Measurements from ENCODE around the gene ZP2.
"Not testable (repeated sequence)": the region's sequence is repeated elsewhere in the genome, so short reads cannot be mapped to it uniquely, and the experiment has no call there.

Gene ZP2

GRCh38 chr16:21190599-21190998, 20.8 kb downstream of the ZP2 start:
- H3K4me3 ChIP-seq (ENCODE audit: low read length), result no peak overlapping the region
- H3K9me3 ChIP-seq (replicated peaks; ENCODE audit: low read length), result no peaks in the 10 kb centered on the region
- H3K9ac ChIP-seq (ENCODE audit: low read depth, low read length), result no peak overlapping the region
- H3K4me1 ChIP-seq (ENCODE audit: control insufficient read depth, insufficient read depth, low read length), result peaks cover 21% of the 10 kb centered on the region
- no peaks in the 10 kb centered on the region for H3K36me3 ChIP-seq (ENCODE audit: insufficient read depth, low read length)
- no peak overlapping the region for H3K4me2 ChIP-seq (ENCODE audit: low read length)
- peaks cover 34% of the 10 kb centered on the region for H3K27me3 ChIP-seq (ENCODE audit: control insufficient read depth, insufficient read depth, low read length)

GRCh38 chr16:21190013-21190412, 21.4 kb downstream of the ZP2 start:
- no peaks in the 10 kb centered on the region for H3K9me3 ChIP-seq (replicated peaks; ENCODE audit: low read length)
- no peak overlapping the region for H3K4me2 ChIP-seq (ENCODE audit: low read length)
- H3K9ac ChIP-seq (ENCODE audit: low read depth, low read length), result no peak overlapping the region
- H3K4me1 ChIP-seq (ENCODE audit: control insufficient read depth, insufficient read depth, low read length), result peaks cover 18% of the 10 kb centered on the region
- H3K36me3 ChIP-seq (ENCODE audit: insufficient read depth, low read length), result no peaks in the 10 kb centered on the region
- peaks cover 34% of the 10 kb centered on the region for H3K27me3 ChIP-seq (ENCODE audit: control insufficient read depth, insufficient read depth, low read length)
- no peak overlapping the region for H3K4me3 ChIP-seq (ENCODE audit: low read length)

- Histone ChIP-seq H3K4me3 (ENCODE audit: low read length) (no peak overlapping the region), H3K27me3 (ENCODE audit: control insufficient read depth, insufficient read depth, low read length) (peaks cover 31% of the 10 kb centered on the region), H3K4me1 (ENCODE audit: control insufficient read depth, insufficient read depth, low read length) (peaks cover 13% of the 10 kb centered on the region), H3K4me2 (ENCODE audit: low read length) (no peak overlapping the region), H3K9ac (ENCODE audit: low read depth, low read length) (no peak overlapping the region), H3K9me3 (replicated peaks; ENCODE audit: low read length) (no peaks in the 10 kb centered on the region), H3K36me3 (ENCODE audit: insufficient read depth, low read length) (no peaks in the 10 kb centered on the region)
These were observed 22.1 kb downstream of the ZP2 start for GRCh38 chr16:21189311-21189710.

- Histone ChIP-seq H3K36me3 (ENCODE audit: insufficient read depth, low read length) (peaks cover 2% of the 10 kb centered on the region), H3K4me1 (ENCODE audit: control insufficient read depth, insufficient read depth, low read length) (peaks cover 13% of the 10 kb centered on the region), H3K4me3 (ENCODE audit: low read length) (no peak overlapping the region), H3K4me2 (ENCODE audit: low read length) (no peak overlapping the region), H3K9ac (ENCODE audit: low read depth, low read length) (no peak overlapping the region), H3K9me3 (replicated peaks; ENCODE audit: low read length) (no peaks in the 10 kb centered on the region), H3K27me3 (ENCODE audit: control insufficient read depth, insufficient read depth, low read length) (peaks cover 11% of the 10 kb centered on the region)
These were observed 25.1 kb downstream of the ZP2 start for GRCh38 chr16:21186326-21186691.

GRCh38 chr16:21185659-21186325, 25.6 kb downstream of the ZP2 start:
- H3K4me2 ChIP-seq (ENCODE audit: low read length), result no peak overlapping the region
- H3K4me1 ChIP-seq (ENCODE audit: control insufficient read depth, insufficient read depth, low read length), result peaks cover 13% of the 10 kb centered on the region
- no peaks in the 10 kb centered on the region for H3K9me3 ChIP-seq (replicated peaks; ENCODE audit: low read length)
- H3K4me3 ChIP-seq (ENCODE audit: low read length), result no peak overlapping the region
- H3K36me3 ChIP-seq (ENCODE audit: insufficient read depth, low read length), result peaks cover 5% of the 10 kb centered on the region
- no peak overlapping the region for H3K9ac ChIP-seq (ENCODE audit: low read depth, low read length)
- peaks cover 11% of the 10 kb centered on the region for H3K27me3 ChIP-seq (ENCODE audit: control insufficient read depth, insufficient read depth, low read length)

GRCh38 chr16:21184834-21185233, 26.5 kb downstream of the ZP2 start:
- Histone ChIP-seq H3K4me3 (ENCODE audit: low read length) (no peak overlapping the region), H3K4me1 (ENCODE audit: control insufficient read depth, insufficient read depth, low read length) (peaks cover 13% of the 10 kb centered on the region), H3K9ac (ENCODE audit: low read depth, low read length) (no peak overlapping the region), H3K27me3 (ENCODE audit: control insufficient read depth, insufficient read depth, low read length) (peaks cover 3% of the 10 kb centered on the region), H3K9me3 (replicated peaks; ENCODE audit: low read length) (no peaks in the 10 kb centered on the region), H3K36me3 (ENCODE audit: insufficient read depth, low read length) (peaks cover 5% of the 10 kb centered on the region), H3K4me2 (ENCODE audit: low read length) (no peak overlapping the region)

- no peak overlapping the region for H3K4me3 ChIP-seq (ENCODE audit: low read length)
- no peaks in the 10 kb centered on the region for H3K27me3 ChIP-seq (ENCODE audit: control insufficient read depth, insufficient read depth, low read length)
- H3K4me1 ChIP-seq (ENCODE audit: control insufficient read depth, insufficient read depth, low read length), result peaks cover 13% of the 10 kb centered on the region
- no peaks in the 10 kb centered on the region for H3K9me3 ChIP-seq (replicated peaks; ENCODE audit: low read length)
- no peak overlapping the region for H3K4me2 ChIP-seq (ENCODE audit: low read length)
- no peak overlapping the region for H3K9ac ChIP-seq (ENCODE audit: low read depth, low read length)
- peaks cover 8% of the 10 kb centered on the region for H3K36me3 ChIP-seq (ENCODE audit: insufficient read depth, low read length)
These were observed 27.4 kb downstream of the ZP2 start for GRCh38 chr16:21183995-21184394.

- Histone ChIP-seq H3K27me3 (ENCODE audit: control insufficient read depth, insufficient read depth, low read length) (no peaks in the 10 kb centered on the region), H3K9ac (ENCODE audit: low read depth, low read length) (no peak overlapping the region), H3K9me3 (replicated peaks; ENCODE audit: low read length) (no peaks in the 10 kb centered on the region), H3K4me1 (ENCODE audit: control insufficient read depth, insufficient read depth, low read length) (no peaks in the 10 kb centered on the region), H3K4me2 (ENCODE audit: low read length) (no peak overlapping the region), H3K36me3 (ENCODE audit: insufficient read depth, low read length) (peaks cover 13% of the 10 kb centered on the region), H3K4me3 (ENCODE audit: low read length) (no peak overlapping the region)
These were observed 31.4 kb downstream of the ZP2 start for GRCh38 chr16:21179983-21180365.

- no peaks in the 10 kb centered on the region for H3K4me1 ChIP-seq (ENCODE audit: control insufficient read depth, insufficient read depth, low read length)
- H3K4me2 ChIP-seq (ENCODE audit: low read length), result no peak overlapping the region
- H3K36me3 ChIP-seq (ENCODE audit: insufficient read depth, low read length), result peaks cover 15% of the 10 kb centered on the region
- H3K9me3 ChIP-seq (replicated peaks; ENCODE audit: low read length), result no peaks in the 10 kb centered on the region
- H3K9ac ChIP-seq (ENCODE audit: low read depth, low read length), result no peak overlapping the region
- H3K4me3 ChIP-seq (ENCODE audit: low read length), result no peak overlapping the region
- H3K27me3 ChIP-seq (ENCODE audit: control insufficient read depth, insufficient read depth, low read length), result no peaks in the 10 kb centered on the region
These were observed 32.0 kb downstream of the ZP2 start for GRCh38 chr16:21179126-21179982.

GRCh38 chr16:21175397-21175796, 36.0 kb downstream of the ZP2 start:
- no peak overlapping the region for H3K4me2 ChIP-seq (ENCODE audit: low read length)
- no peak overlapping the region for H3K4me3 ChIP-seq (ENCODE audit: low read length)
- H3K9me3 ChIP-seq (replicated peaks; ENCODE audit: low read length), result no peaks in the 10 kb centered on the region
- H3K4me1 ChIP-seq (ENCODE audit: control insufficient read depth, insufficient read depth, low read length), result no peaks in the 10 kb centered on the region
- peaks cover 23% of the 10 kb centered on the region for H3K36me3 ChIP-seq (ENCODE audit: insufficient read depth, low read length)
- no peak overlapping the region for H3K9ac ChIP-seq (ENCODE audit: low read depth, low read length)
- no peaks in the 10 kb centered on the region for H3K27me3 ChIP-seq (ENCODE audit: control insufficient read depth, insufficient read depth, low read length)

- Histone ChIP-seq H3K4me2 (ENCODE audit: low read length) (no peak overlapping the region), H3K9me3 (replicated peaks; ENCODE audit: low read length) (no peaks in the 10 kb centered on the region), H3K9ac (ENCODE audit: low read depth, low read length) (no peak overlapping the region)
These were observed 38.7 kb downstream of the ZP2 start for GRCh38 chr16:21172650-21173049.

GRCh38 chr16:21170116-21170515, 41.3 kb downstream of the ZP2 start:
- H3K9me3 ChIP-seq (replicated peaks; ENCODE audit: low read length); H3K4me2 ChIP-seq (ENCODE audit: low read length); H3K27me3 ChIP-seq (ENCODE audit: control insufficient read depth, insufficient read depth, low read length); H3K9ac ChIP-seq (ENCODE audit: low read depth, low read length); H3K4me3 ChIP-seq (ENCODE audit: low read length): not testable (repeated sequence)
- Histone ChIP-seq H3K4me1 (ENCODE audit: control insufficient read depth, insufficient read depth, low read length) (peaks cover 14% of the 10 kb centered on the region), H3K36me3 (ENCODE audit: insufficient read depth, low read length) (peaks cover 15% of the 10 kb centered on the region)

More at GRCh38 chr16:21172650-21173049, 38.7 kb downstream of the ZP2 start:
- H3K4me1 ChIP-seq (ENCODE audit: control insufficient read depth, insufficient read depth, low read length), result peaks cover 5% of the 10 kb centered on the region
- H3K4me3 ChIP-seq (ENCODE audit: low read length), result no peak overlapping the region
- peaks cover 20% of the 10 kb centered on the region for H3K36me3 ChIP-seq (ENCODE audit: insufficient read depth, low read length)
- no peaks in the 10 kb centered on the region for H3K27me3 ChIP-seq (ENCODE audit: control insufficient read depth, insufficient read depth, low read length)
